HG03045 (cell line): ENCODE measurements around the gene TNS3.

Experiments
- ATAC-seq: cut with Tn5 transposase; IDR thresholded peaks from one replicate; pipeline ENCODE4 v1.9.1; 2021; ENCODE audit warnings: mild to moderate bottlenecking, moderate library complexity; ENCODE audit not compliant: unreplicated experiment

Gene TNS3

DNA sequence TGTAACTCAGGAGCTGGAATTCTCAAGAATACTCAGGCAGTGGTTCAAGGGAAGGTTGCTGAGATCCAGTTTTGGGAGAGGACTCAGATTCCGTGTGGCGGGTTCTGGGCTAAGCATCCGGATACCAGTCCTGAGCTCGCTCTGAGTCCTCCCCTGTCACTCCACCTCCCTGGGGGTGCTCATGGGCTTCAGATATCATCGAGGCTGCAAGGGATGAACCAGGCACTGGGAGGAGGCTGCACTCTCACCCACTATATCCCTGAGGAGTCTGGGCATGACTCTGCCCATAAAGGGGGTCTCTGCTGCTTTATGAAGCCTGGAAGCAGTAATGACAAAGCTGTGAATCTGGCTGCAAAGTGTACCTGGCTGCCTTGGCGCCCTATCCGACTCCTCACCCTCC is 188.5 kb downstream of the TNS3 start:
- no peak for ATAC-seq

DNA sequence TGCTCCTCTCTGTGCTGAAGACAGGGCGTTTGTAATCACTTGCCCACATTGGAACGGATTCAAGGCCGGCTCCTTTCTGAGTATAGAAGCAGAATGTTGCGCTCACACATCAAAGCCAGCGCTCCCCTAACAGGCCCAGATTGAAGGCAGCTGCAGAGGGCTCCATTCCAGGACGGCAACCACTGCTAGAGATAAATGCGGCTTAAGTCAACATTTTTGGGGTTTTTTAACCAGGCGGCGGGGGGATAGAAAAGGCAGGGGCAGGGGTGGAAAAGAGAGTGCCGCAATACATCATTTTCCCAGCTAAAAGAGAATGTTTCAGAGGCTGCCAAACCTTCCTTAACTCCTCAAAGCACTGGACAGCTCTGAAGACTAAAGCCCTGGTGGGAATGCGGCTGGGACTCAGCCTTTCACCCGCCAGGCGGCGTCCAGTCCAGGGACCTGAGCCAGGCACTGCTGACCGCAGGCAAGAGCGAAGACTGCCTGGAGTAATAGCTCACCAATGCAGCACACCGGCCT is 189.6 kb downstream of the TNS3 start:
- ATAC-seq = no peak

DNA sequence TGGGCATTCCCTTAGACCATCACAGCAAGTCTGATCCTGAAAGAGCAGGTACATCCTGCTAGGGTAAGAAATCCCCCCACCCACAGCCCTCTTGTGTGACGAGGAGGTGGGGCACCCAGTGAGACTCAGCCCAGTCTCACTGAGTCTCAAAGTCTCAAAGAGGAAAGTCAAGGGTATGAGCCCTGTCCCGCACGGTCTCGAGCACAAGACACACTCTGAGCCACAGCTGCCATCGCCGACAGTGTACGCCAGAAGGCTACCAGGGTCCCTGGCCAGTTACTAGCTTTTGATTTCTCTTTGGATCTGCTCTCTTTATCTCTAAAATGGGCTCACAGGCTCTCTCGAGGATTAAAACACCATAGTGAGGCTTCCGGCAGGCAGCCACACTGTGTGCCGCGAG is 190.2 kb downstream of the TNS3 start:
- ATAC-seq = no peak

DNA sequence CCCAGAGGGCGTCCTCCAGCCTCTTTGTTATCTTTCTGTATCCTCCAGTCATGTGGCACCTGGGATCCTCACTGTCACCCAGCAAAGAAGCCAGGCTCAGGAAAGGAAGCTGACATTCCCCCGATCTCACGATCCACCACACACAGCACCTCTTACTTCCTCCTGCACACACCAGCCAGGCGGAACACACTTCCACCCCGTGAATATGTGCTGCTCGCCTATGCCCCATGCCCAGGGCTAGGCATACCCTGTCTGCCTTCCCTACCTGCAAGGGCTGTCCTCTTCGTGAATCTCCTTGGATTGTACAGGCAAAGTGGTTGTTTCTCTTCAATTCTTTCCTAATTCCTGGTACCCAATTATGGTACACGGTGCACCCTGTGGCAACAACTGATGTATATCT is 191.0 kb downstream of the TNS3 start:
- ATAC-seq = no peak

DNA sequence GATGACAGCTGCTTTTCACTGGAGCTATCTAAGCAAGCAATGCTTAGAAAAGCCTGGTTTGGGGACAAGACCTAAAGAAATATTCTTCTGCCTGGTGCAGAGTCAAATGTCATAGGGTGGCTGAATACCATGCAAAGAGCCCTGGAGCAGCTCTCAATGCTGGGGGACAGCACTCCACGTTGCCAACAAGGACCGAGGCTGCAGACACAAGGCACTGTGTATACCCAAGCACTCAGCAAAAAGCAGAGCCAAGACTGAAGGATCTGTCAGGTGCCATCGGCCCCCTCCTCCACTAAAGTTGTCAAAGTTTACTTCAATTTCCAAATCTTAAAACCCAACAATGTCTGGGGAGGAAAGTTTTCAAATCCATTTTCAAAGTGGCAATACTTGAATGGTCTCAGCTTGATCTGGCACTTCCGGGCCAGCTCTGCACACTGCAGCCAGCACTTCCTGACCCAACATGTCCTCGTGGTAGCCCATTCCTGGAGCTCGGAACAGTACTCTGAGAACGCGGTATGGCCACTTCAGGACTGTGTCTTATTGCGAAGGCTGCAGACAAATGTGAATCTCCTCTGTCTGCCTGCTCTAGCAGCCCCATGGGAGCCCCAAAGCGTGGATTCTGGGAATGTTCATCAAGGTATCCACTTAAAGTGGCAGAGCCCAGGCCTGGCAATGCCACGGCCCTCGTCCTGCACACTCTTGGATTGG is 191.8 kb downstream of the TNS3 start:
- no peak for ATAC-seq

DNA sequence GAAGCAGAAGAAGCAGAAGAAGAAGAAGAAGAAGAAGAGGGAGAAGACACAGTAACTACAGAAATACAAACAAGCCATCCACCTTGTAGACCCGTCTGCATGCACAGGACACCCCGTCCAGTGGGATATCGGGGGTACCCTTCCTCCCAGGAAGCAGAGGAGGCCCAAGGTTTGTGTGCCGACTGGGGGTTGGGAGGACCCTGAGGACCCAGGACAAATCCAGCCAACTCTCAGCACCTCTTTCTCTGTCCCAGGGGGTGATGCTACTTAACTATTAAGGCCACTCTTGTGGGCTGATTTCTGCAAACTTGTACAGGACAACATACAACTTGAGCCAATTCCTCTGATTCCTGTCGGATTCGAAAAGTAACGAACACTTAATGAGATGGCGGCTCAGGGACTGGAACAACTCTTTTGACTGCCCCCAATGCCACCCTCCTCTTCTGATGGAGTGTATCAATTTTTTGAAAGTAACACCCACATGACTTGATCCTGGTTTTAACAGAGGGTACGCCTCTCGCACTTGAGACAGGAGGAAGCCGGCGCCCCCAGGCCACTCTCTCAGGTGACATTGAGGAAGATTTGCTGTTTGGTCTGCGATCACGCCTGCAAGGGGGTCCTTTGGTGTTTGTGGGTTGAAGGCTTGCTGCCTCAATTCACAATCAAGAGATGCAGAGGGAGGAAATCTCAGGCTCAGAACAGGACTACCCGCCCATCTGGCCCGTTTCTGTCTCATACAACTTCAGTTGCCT is 192.6 kb downstream of the TNS3 start:
- ATAC-seq = no peak

DNA sequence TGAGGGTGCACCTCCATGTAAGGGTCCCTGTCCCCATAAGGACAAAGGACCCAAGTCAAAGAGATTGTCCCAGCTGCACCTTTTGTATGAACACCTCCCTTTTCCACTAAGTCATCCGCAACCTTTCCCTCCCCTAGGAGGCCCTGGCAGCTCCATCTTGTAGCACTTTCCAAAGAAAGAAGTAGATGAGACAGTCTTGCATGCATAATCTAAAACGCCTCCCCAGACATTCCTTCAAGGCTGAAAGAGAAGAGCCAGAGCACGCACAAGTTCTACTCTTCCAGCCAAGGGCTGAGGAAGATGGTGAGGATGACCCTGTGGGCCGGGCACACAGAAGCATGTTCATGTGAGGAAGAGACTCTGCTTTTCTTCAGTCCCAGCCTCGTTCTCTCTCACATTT is 194.4 kb downstream of the TNS3 start:
- no peak for ATAC-seq

DNA sequence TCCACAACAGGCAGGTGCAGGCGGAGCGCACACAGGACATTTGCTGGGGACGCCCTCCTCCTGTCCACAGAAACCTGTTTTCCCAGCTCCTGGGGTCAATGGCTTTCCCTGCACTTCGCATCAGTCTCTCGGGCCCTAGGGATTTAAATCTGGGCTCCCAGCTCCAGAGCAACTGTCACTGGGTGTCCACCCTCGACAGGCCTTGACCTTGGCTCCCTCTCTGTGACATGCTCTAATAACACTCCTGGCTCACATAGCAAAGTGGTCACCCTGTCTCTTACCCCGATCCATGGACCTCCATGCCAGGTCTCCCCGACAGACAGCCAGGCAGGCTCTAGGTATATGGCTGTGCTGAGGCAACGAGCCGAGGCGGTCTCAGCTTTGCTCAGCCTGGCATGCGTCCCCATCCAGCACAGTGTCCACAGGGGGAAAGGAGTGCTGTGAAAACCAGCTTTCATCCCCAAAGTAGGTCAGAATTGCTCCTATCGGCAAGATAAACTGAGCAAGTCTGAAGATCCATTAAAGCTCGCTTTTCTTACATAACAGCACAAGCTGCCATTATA is 195.6 kb downstream of the TNS3 start:
- ATAC-seq = no peak

DNA sequence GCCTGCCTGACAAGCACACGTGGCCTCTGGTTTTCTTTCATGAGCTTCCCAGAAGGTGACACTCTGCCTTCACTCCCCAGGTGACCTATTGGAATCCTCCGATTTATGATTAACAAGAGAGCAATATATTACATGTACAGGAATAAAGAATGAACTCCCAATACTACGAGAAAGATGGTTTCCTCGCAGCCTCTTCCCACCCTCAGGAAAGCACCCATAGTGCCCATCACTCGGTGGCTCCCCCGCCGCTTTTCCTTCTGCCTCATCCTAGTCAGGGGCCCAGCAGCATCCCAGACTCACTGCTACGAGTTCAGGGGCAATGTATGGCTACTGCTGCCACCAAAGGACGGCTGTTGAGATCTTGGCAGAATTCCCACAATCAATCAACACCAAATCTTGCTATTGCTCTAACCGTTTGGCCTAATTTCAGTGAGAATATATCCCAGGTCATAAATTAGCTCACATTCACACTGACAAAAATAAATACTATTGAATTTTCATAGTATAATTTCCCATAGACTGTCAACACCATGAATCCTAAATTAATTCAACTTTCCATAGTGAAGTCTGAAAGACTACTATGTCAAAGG is 196.3 kb downstream of the TNS3 start:
- ATAC-seq = no peak

DNA sequence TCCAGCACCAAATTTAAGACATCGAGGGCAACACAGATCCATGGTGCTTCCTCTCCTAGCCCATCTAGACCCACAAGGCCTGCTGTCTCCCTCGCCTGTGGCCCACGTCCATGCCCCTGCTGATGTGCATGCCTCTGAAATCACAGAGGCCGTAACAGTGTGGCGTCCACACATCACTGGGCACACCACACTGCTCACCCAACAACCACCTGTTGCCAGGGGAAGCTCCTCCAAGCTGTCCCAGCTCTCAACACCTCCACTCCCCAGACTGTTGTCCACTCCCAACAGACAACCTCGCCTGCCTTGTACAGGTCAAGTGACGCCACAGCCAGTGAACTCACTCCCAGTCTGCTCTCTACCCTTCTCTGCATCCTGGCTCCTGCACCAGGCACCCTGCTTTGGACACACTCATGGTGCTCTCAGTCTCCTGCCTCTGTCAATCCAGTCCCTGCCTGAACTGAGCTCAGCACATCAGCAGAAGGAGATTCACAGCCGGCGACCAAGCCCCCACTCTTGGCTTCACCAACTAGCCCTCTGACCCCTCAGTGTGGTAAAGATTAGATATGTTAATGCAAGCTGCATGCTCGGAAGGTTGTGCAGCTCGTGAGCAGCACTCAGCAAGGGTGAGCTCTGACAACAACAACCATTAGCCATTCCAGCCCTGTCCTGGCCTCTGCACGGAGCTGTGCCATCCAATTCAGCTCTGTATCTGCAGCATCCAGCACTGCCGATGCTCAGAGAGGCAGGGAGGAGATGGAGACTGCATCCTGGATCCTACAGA is 197.0 kb downstream of the TNS3 start:
- no peak for ATAC-seq

DNA sequence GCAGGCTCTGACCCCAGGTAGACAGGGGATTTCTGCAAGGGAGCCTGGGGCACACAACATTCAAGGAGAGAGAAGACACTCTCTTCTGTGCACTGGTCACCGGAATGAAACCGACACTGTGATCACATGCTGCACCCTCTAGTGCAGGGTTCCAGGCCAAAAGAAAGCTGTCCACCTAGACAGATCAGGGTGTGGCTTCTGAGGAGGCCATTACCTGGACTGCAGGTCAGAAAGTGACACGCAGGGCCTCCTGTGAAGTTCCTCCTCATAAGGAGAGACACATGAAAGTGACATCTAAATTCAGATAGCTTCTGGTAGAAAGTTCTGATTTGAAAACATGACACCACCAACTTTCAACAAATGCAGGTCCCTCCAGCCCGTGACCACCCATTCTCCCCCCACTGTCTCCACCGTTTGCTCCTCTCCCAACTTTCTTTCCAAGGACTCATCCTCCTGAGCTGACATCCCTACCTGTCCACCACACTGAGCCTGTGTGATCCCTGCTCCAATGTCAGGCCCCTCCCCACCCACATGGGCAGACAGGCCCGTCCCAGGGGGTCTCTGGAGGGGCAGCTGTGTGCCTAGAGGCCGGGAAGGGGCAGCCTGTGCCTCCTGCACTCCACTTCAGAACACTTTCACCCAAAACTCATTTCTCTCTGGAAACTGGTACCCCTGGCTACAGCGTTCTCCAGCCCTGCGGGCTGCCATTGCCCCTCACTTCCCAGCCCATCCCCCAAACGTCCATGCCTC is 198.0 kb downstream of the TNS3 start:
- ATAC-seq = no peak

DNA sequence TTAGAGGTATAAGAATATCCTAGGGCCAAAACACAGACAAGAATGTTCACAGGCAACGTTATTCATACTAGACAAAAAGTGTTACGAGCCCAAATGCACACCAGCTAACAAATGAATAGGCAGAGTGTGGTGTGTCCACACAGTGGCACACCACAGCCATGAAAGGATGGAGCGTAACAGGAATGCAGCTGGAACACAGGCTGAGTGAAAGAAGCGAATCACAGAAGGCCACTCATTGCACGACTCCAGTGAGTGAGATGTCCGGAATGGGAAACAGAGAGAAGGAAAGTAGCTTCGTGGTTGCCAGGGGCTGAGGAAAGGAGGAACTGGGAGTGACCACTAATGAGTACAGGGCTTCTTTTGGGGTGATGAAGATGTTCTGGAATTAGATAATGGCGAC is 198.8 kb downstream of the TNS3 start:
- no peak for ATAC-seq

DNA sequence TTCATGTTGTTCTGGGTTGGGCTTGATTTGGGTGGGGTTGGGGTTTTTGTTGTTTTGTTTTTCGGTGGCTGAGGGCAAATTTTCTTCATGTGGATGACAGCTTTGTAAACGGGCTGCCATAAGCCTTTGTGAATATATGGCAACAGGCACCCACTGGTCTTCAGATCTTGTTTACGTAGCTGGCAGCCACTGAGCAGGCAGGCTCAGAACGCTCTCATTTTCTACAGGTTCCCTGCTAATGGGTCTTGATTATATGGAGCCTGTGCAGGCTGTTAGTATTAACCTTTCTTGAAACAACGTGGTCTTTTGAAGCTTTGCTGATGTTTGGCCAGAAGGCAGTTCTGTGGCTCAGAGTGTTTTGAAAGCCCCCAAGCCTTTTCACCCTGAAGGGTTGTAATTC is 199.7 kb downstream of the TNS3 start:
- no peak for ATAC-seq

DNA sequence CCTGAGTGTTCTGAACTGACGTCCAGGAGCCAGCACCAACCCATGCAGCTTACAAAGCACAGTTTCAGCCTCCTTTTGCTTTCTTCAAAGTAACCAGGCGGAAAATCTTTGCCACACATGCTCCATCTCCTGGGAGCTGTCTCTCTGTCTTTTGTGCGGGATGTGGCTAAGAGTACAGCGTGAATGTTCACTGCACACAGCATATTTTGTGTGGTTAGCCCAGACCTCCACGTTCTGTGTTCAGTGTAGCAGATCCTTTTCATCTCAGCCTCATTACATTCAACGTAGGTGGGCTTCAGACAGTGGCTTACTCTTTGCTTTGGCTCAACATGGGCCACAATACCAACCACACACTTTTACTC is 200.8 kb downstream of the TNS3 start:
- no peak for ATAC-seq

DNA sequence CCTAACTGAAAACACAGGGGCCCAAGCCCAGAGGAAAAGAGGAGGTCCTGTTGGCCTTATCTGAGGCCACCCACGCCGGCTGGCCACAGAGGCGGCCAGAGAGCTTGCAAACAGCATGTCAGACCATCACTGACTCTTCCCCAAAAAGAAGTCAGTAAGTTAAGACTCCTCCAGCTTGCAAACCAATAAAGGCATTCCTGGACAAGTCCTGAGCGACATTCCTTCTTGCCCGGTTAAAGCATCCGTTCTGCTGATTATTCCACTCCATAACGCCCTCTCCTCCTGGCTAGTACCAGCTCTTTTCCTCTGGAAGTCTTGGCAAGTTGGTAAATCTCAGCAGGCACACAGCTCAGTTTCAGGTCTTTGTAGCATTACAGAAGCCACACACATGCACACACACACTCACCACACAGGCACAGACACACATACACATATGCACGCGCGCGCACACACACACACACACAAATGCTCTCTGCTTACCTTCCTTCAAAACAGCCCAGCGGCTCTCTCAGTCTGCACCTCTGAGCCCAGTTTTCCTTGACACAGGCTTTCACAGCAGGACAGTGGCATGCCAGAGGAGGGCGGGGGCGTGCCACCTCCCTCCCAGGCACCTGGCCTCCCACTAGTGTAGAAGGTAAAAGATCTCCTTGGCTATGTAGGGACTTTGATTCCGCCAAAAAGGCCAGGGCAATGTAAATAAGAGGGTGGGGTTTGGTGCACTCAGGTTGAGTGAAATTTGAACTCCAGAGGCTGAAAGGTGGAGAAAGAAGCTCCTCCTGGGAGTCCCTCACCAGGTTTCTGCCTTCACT is 201.4 kb downstream of the TNS3 start:
- no peak for ATAC-seq

DNA sequence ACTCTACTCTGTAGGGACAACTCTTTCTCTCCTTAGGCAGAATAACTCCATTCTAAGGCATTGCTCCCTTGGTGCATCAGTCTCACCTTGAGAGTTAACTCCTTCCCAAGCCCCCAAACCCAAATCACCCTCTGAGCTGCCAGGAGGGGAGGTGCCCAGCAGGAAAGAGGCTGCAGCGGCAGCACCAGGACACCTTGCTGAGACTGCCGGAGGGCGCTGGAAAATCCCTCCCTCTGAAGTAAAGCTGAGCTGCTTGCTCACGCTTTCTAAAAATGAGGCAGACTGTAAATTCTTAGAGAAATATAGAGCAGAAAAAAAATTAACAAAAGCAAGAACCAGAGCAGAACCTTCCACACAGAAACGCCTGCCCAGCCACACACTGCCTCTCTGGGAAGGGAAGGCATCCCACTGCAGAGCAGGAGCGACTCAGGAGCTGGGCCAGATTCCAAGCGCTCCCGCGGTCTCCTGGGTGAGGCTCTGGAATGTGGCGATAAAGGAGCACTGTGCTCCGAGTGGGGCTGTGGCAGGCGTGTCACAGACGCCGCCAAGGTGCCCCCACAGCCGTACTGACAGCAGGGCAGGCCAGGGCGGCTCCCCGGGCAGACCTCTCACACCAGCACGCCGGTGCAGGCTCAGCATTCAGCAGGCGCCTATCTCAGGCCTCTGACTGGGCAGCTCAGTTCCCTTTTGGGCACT is 202.1 kb downstream of the TNS3 start:
- no peak for ATAC-seq

DNA sequence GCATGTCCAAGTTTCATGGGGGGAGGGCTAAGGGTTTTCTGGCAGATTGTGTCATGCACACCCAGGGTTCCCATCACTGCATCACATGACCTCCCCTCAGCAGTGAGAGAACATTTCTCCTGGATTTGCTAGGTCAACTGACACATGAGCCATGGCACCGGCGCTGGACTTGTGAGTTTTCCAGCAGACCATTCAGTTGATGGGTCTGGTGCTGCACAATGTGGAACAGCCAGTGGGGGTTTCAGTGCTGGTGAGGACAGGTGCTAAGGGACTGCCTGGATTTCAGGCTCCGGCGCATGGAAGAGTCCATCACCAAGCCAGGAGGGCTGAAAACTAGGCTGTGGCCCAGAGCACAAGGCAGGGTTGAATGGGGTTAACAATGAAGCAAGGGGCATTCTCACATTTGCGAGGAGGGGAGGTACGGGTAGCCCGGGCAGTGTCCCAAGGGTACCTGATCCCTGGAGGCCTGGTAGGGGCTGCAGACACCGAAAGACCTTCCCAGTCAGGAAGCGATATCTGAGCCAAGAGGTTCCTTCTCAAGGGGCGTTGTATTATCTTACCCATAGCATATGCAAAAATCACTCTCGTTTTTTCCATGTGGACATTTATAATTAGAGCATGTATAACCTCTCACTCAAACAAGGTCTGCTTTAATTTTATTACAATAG is 203.0 kb downstream of the TNS3 start:
- no peak for ATAC-seq

DNA sequence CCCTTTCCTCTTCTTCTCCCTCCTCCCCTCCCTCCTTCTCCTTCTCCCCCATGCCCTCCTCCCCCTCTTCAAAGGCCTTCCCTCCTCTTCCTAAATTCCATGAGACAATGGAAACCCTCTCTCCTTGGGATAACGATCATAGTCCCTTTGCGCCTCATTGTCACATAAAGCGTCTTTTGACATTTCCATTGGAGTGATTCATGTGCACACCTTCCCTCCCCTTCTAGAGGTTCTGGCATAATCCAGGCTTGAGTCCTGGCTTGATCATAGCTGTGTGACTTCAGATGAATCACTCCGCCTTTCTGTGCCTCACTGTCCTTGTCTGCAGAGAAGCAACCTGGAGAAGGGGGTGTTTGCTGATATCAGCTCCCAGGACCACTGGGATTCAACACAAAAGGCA is 204.2 kb downstream of the TNS3 start:
- no peak for ATAC-seq
